AG04449 (cell line): ENCODE results near the gene PMP22.

ENCODE experiments used
- CTCF ChIA-PET: fragments of 350-600 bp; formaldehyde crosslinking; extraction: SDS; loops from one replicate; lab custom pipeline; 2021; ENCODE audit warnings: antibody characterized with exemption; lab: Yijun Ruan, JAX
- POLR2A ChIA-PET: fragments of 400-600, 350-600 bp; formaldehyde crosslinking; extraction: SDS; loops from one replicate; lab custom pipeline; 2020; ENCODE audit warnings: antibody characterized with exemption, inconsistent platforms; lab: Yijun Ruan, JAX
- DNase-seq: peaks from one replicate; pipeline ENCODE4 v3.0.0-alpha.2; 2010; ENCODE audit warnings: low read depth, low spot score
- H3K4me3 ChIP-seq: 2 replicates; pipeline ENCODE4 v1.5.1; 2011; ENCODE audit warnings: low read depth, mild to moderate bottlenecking, control low read depth, low read length
- TF ChIP-seq, protein P1 (sequence below): IDR thresholded peaks from one replicate; pipeline ENCODE4 v1.5.1; 2011; ENCODE audit warnings: mild to moderate bottlenecking, moderate library complexity, low read length, control low read depth, inconsistent platforms; ENCODE audit not compliant: insufficient read depth; ENCODE audit errors: missing control alignments

Gene PMP22

DNA sequence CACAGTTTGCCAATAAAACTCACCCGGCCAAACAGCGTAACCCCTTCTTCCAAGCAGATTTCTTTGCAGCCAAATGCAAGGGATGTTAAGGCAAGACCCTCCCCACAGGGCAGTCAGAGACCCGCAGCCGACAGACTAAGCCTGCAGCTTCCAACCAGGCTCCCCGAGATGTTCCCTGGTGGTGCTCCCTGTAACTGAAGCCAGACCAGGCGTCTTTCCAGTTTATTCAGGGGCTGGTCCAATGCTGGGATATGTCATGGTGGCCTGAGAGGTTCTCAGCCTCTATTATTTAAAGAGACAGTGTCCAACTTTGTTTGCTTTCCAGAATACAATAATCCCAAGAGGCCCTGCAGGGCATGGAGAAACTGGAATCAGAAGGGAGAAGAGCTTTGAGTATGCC lies at the start of gene PMP22:
Gene PMP22, minus strand, starts transcription at position 196 of the 400 bp plus-strand sequence. CDS start 4,599 bp downstream, outside the sequence.
- TF ChIP-seq, protein P1, sequence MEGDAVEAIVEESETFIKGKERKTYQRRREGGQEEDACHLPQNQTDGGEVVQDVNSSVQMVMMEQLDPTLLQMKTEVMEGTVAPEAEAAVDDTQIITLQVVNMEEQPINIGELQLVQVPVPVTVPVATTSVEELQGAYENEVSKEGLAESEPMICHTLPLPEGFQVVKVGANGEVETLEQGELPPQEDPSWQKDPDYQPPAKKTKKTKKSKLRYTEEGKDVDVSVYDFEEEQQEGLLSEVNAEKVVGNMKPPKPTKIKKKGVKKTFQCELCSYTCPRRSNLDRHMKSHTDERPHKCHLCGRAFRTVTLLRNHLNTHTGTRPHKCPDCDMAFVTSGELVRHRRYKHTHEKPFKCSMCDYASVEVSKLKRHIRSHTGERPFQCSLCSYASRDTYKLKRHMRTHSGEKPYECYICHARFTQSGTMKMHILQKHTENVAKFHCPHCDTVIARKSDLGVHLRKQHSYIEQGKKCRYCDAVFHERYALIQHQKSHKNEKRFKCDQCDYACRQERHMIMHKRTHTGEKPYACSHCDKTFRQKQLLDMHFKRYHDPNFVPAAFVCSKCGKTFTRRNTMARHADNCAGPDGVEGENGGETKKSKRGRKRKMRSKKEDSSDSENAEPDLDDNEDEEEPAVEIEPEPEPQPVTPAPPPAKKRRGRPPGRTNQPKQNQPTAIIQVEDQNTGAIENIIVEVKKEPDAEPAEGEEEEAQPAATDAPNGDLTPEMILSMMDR: no peak
- ChIA-PET CTCF (interaction anchor here (0.9 to 2.3 kb wide), 3 partner anchors 8 to 238 kb away, joined by 3 to 11 read pairs (median 5); no protein-coding TSS in a partner anchor), POLR2A (interaction anchor here (0.6 kb wide), 1 partner anchor 32 kb away, joined by 3 read pairs; no protein-coding TSS in a partner anchor)
- no peak for DNase-seq
- no peak within 1 kb of the TSS for H3K4me3 ChIP-seq

DNA sequence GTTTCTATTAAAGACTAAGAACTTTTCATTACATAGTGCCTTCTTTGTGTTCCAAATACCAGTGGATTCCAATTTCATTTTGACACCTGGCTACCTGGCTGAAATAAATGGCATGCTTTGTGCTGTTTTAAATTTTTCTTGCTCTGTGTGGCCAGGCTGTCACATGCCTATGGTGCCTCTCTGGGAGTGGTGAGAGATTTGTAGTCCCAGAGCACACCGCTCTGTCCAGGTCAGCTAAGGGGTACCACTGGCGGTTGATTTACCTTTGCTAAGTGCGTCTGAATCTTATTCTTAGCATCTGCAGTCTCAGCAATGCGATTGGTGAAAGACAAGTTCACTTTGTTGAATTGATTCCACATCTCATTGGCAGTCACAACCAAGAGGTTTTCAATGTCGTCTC lies 46.9 kb upstream of the PMP22 start:
- ChIA-PET CTCF (no interaction called here), POLR2A (no interaction called here)
- TF ChIP-seq, protein P1: no peak
- DNase-seq: no peak
- H3K4me3 ChIP-seq: no peak overlapping the region

DNA sequence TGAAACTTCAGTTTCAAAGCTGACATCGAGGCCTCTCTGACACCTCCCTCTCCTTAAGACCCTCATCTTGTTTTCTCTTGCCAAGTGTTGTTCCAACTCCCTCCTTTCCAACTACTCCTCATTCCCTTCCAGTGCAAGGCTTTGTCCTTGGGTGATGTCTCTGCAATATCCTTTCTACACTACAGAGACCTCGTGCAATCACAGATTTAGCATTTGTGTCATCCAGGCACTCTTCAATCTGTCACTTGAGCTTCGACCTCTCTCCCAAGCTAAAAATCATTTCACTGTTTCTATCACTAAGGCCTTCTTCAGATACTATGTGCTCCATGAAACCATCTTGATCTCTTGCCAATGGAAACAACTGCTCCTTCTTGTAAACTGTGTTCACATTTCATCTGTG lies 44.7 kb upstream of the PMP22 start:
- CTCF ChIA-PET: no interaction called here
- POLR2A ChIA-PET: no interaction called here
- TF ChIP-seq, protein P1: no peak
- no peak for DNase-seq
- H3K4me3 ChIP-seq: no peak overlapping the region

DNA sequence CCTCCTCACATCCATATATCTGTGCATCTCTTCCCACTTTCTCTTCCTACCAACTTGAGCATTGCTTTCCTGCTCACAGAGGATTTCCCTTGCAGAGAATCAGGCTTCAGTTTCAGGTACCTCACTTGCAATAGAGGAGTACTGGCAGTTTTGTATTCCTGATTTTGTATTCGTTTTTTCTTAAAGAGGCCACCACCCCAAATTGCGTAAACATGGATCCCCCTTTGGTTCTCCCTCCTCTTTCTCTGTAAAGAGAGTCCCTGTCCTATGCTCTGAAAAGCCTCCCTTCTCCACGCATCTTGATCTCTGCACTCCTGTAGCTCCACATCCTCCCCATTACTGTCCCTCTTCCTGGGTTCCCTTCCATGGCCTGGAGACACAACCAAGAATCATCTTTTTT lies 44.1 kb upstream of the PMP22 start:
- POLR2A ChIA-PET: no interaction called here
- H3K4me3 ChIP-seq: no peak overlapping the region
- TF ChIP-seq, protein P1: no peak
- DNase-seq: no peak
- CTCF ChIA-PET: no interaction called here

DNA sequence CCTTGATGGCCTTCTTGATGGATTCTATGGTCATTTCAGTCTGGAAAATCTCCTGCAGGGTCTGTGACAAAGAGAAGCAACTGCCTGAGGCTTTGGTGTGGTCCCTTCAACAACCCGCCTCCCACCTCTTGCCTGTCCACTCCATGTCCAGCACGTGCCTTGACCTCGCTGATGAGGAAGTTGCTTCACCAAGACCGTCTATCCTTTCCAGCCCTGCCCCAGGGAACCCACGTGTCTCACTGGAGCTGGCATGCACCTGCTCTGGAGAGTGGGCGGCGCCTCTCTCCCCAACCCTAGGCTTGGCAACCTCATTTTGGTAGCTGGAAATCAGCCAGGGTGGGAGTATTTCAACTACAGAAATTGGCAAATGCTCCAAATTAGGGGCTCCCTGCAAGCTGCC lies 43.6 kb upstream of the PMP22 start:
- ChIA-PET CTCF (no interaction called here), POLR2A (no interaction called here)
- TF ChIP-seq, protein P1: no peak
- DNase-seq: no peak
- no peak overlapping the region for H3K4me3 ChIP-seq

DNA sequence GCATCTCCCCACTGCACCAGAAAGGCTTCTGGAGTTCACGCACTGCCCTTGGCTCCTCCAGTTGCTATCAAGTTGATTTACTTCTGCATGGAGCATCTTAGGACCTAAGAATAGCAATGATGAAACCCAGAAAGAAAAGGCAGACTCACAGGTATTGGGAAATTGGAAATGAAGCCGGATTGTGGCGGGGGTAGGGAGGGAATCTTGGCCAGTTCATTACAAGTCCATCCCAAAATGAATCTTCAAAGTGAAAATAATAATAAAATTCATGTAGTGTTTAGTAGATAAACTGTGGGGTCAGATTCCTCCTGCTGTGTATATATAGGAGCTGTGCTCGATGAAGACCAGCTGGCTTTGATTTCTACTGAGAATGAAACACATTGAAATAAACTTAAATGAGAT lies 42.6 kb upstream of the PMP22 start:
- no peak for DNase-seq
- ChIA-PET POLR2A (no interaction called here), CTCF (no interaction called here)
- TF ChIP-seq, protein P1: no peak
- H3K4me3 ChIP-seq: no peak overlapping the region
